Tongue (tissue), 2 donors: ENCODE measurements around the gene FUT2. TPM values are rescaled to one million over a fixed set of nuclear protein-coding genes. Genes with fewer than 3 reads are reported as not detected.
"Not testable (repeated sequence)": the region's sequence is repeated elsewhere in the genome, so short reads cannot be mapped to it uniquely, and the experiment has no call there.

ENCODE experiments used
- DNase-seq: peaks from one replicate; pipeline ENCODE4 v3.0.0-alpha.2; 2015
- total RNA-seq: library from RNA; depleted of rRNA; stranded (reverse); fragments of >200 nt; gene quantifications from one replicate; pipeline ENCODE4 v1.2.3, GENCODE V29; 2014

FUT2 gene
- total RNA-seq, 1 donor from 2014 or later, result 3.0 TPM

DNA sequence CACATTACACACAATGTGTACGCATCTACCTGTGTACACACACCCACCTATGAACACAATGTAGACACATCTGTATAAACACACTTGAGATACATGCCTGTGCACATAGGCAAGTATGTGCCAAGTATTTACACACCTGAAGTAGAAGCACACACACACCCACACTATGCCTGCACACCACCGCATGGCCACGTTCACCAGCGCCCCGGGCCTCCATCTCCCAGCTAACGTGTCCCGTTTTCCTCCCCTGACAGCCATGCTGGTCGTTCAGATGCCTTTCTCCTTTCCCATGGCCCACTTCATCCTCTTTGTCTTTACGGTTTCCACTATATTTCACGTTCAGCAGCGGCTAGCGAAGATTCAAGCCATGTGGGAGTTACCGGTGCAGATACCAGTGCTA is 6.9 kb downstream of the FUT2 start:
- DNase-seq, result no peak

- no peak for DNase-seq
Measured at GRCh38 chr19:48703316-48703715, 7.5 kb downstream of the FUT2 start.

DNA sequence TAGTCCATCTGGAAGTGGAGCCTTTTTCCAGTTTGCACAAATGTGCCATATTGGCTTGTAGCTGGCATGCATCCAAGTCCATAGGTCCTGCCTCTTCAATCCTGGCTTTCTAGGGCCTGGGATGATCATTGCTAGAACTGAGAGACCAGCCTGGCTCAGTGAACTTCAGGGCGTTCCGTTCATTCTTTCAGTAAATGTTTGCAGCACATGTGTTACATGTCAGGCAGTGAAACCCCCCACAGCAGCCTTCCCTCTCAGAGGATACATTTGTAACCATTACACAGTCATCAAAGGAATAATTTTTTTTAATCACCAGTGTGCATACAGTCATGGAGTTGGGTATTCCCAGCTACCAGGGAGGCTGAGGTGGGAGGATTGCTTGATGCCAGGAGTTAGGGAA is 9.7 kb downstream of the FUT2 start:
- no peak for DNase-seq

DNA sequence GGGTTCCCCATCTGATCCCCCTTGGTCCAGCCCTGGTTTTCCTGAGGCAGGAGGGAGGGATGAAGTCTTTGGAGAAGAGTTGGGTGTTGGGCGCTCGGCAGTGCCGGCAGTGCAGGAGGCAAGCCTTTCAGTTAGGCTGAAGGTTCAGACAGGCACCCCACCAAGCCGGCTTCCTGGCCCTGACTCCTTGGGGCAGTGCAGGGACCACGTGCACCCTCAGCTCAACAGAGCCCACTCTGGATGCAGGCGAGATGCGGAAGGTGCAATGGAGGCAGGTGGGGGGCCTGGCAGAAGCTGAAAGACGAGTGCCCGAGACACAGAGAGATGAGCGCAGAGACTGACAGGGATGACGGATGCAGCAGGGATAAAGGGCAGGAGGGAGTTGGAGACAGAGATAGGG is 12.7 kb downstream of the FUT2 start:
- DNase-seq, result no peak

- DNase-seq, result peak; percentile 9
Measured at GRCh38 chr19:48711106-48711662, 15.4 kb downstream of the FUT2 start.

DNA sequence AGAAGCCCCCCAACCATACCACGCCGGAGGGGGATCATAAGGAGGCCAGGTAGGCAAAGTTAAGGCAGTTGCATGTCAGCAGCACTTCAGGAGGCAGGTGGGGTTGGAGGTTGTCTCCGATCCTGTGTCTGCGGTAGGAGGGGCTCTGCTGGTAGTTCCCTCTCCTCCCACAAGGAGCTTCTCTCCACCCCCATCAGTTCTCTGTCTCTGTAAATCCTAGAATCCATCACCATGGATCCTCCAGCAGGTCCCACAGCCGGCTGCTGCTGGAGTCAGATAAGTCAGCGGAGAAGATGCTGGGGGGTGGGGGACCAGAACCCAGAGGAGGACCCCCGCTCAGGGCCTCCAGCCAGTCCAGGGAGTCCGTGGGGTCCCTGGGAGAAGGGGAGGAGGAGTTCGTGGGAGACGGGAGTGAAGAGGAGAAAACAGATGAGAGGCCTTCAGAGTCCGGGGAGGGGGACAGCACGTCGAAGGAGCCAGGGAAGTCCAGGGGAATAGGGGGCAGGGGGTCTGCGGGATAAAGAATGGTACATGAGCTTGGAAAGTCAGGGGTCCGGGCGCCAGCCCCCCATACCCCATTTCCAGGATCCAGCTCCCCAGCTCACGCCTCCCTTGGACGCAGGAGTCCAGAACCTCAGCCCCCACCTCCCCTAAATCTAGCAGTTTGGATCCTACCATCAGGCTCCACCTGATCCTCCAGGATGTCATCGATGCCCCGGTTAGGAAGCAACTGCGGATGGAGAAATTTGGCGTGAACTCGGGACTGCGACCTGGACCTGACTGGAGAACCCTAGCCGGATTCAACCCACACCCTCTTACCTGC is 17.5 kb downstream of the FUT2 start:
- DNase-seq, result no peak

DNA sequence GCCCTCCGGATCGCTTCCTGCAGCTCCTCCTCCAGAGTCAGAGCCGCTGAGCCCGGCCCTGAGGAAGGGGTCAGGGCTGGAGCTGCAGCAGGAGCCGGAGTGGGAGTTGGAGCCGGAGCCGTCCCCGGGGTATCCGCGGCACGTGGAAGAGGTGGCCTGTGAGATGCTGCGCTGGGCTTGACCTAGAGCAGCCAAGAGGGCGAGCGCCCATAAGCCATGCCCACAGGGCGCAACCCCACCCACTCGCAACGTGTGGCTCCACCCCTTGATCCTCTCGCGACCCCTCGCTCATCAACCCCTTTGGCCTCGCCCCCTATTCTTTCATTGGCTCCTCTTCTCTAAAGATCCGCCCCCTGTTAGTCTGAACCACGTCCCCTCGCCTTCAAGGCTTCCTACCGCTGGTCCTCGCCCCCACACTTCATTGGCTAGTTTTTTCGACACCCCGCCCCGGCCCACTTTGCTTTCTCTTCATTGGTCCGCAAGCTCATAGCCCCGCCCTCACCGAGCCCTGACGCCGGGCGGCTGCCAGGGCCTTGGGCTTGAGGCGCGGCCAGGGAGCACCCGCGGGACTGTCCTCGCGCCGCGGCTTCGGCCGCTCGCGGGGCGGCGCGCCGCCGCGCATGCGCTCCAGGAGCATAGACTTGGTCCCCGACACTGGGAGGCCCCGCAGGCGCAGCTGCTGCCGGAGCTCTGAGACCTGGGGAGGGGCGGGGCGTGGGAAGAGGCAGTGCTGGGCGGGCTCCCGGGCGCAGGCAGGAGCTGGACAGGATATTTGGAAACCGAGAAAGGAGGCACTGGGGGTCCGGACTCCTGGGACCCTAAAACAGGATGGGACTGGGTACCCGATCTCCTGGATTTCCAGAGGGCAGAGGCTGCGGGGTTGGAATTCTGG is 18.3 kb downstream of the FUT2 start:
- peak; percentile 100 for DNase-seq

- DNase-seq, result no peak
Measured at GRCh38 chr19:48714759-48715675, 19.2 kb downstream of the FUT2 start.

GRCh38 chr19:48715681-48716171 is 20.0 kb downstream of the FUT2 start:
- DNase-seq, result no peak

- DNase-seq, result peak; percentile 96
Measured at GRCh38 chr19:48716562-48717291, 21.0 kb downstream of the FUT2 start.

DNA sequence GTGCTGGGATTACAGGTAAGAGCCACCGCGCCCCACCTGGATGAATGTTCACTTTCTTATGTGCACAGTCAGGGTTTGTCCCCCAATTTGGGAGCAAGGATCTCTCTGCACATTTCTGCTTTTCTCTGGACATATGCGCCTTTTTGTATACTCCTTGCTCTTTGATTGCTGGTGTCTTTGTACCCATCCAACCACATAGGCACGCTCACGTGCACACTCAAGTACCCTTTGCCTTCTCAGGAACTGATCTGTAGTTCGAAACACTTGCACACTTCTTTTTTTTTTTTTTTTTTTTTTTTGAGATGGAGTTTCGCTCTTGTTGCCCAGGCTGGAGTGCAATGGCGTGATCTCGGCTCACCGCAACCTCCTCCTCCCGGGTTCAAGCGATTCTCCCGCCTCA is 22.3 kb downstream of the FUT2 start:
- DNase-seq, result not testable (repeated sequence)

DNA sequence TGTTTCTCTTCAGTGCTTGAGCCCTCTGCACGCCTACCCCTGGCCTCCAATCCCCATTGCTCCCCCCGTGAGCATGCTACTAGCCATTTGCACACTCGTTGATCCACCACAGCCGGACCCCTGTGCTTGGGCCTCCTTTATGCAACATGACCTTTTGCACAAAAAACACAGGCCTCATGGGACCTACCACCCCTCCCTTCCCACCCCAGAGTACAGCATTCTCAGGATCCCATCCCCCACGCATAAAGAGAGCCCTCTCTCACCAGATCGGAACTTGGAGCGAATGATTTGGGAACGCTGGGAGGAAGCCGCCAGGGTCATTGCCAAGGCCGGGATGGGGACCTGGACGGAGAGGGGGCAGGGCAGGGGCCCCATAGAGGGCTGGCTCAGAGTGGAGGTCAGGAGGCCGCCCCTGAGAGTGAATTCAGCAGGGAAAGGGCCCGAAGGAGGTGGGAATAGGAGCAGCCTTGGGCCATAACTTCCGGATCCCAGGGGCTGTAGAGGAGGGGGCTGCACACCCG is 23.0 kb downstream of the FUT2 start:
- DNase-seq, result no peak

GRCh38 chr19:48719263-48720171 is 23.7 kb downstream of the FUT2 start, which contains the start of gene MAMSTR:
Gene MAMSTR (minus strand): TSS chr19:48719725. CDS start chr19:48719031, 694 bp downstream.
- DNase-seq, result peak; percentile 94

DNA sequence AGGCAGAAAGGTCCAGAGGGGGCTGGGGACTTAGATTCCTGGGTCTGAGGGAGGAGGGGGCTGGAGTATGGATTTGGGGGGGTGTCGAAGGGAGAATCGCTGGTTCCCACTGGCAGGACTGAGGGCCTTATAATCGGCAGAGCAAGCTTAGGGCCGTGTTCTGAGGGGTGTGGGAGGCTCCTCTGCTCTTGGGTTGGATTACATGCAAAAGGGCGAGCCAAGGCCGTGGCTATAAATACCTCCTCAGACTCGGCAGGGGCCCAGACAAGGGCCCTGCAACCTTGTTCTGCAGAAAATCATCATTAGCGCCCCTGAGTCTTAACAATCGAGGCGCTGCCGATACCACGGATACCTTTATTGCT is 24.5 kb downstream of the FUT2 start:
- DNase-seq, result no peak

DNA sequence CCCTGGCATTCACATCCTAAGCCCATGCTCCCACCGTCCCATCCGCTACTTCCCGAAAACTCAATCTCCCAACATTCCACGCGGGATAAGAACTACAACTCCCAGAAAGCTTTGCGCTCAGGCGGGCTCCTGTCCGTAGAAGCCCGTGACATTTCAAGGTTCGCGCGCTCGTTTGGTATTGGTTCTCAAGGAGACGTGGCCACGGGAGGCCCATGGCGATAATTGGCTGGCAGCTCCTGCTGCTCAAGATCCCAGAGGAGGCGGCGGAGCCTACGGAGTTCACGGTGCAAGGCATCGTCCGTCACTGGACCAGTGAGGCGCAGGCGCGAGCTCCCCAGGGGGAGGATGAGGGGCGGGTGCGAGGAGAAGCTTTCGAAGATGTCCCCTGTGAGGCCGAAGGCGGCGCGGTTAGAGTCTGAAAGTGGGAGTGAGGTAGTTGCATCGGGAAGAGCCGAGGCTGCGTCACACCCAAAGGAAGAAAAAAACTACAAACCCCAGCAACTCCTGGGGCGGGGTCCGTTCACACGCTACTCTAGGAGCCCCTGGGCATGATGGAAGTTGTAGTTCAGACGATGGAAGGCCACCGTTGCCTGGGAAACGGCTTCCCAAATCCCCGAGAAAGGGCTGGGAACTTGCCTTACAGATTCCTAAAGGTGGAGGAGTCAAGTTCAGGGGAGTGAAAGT is 25.0 kb downstream of the FUT2 start:
- DNase-seq, result peak; percentile 100

DNA sequence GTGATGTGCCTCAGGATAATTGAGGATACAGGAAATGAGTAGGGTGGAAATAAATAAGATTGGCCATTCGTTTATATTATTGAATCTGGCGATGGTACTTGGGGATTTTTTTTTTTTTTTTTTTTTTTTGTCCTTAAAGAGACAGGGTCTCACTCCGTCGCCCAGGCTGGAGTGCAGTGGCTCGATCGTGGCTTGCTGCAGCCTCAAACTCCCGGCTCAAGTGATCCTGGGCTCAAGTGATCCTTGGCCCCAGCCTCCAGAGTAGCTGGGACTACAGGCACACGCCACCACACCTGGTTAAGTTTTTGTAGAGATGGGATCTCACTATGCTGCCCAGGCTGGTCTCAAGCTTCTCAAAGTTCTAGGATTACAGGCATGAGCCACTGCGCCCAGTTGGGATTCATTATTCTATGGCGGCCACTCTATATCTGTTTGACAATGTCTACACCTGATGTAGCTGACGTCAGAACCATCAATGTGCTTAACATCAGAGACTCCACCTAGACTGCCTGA is 26.5 kb downstream of the FUT2 start:
- no peak for DNase-seq

GRCh38 chr19:48724796-48725753 is 29.3 kb downstream of the FUT2 start:
- DNase-seq, result peak; percentile 93
